ENCODE results near the gene HSPB6.

HSPB6 gene

DNA sequence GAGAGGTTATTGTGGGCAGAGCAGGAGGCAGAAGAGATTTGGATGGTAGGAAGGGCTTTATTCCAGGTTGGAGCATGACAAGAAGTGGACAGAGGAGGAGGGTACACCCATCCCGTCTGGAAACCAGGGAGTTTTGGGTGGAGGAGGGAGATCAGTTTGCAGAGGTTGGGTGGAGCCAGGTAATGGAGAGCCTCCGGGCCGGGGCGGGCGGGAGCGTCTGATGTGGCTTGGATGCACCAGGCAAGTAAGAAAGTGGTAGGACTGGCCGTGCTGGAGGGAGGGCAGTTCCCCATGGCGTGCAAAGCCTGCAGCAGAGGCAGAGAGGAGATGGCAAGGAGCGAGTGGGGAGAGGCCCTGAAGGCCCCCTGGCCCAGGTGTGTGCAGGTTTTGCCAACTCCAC lies 25.5 kb downstream of the HSPB6 start:
- H3F3A ChIP-seq (ENCODE audit: low read depth) = no peaks in the 10 kb centered on the region
- H3K4me3 ChIP-seq (ENCODE audit: low read length, poor library complexity, severe bottlenecking) = no peak overlapping the region
- no peaks in the 10 kb centered on the region for H3K27me3 ChIP-seq (ENCODE audit: insufficient read depth, low read length, poor library complexity, severe bottlenecking)
- no peaks in the 10 kb centered on the region for H3K9me2 ChIP-seq (replicated peaks; ENCODE audit: low read depth, low read length)
- no peak overlapping the region for H2AFZ ChIP-seq (ENCODE audit: low read length)
- no peaks in the 10 kb centered on the region for H3K4me1 ChIP-seq (ENCODE audit: insufficient read depth, low read length, poor library complexity, severe bottlenecking)
- no peak overlapping the region for H3K4me2 ChIP-seq (ENCODE audit: low read depth, low read length, poor library complexity, severe bottlenecking)
- no peak overlapping the region for H3K9ac ChIP-seq (ENCODE audit: low read depth, low read length, poor library complexity, severe bottlenecking)
- H3K79me2 ChIP-seq (ENCODE audit: insufficient read depth, low read length) = no peaks in the 10 kb centered on the region
- no peak for TF ChIP-seq EZH2phosphoT487 (IDR thresholded peaks at IDR 0.05; ENCODE audit: borderline replicate concordance)
- TF ChIP-seq, protein P1, sequence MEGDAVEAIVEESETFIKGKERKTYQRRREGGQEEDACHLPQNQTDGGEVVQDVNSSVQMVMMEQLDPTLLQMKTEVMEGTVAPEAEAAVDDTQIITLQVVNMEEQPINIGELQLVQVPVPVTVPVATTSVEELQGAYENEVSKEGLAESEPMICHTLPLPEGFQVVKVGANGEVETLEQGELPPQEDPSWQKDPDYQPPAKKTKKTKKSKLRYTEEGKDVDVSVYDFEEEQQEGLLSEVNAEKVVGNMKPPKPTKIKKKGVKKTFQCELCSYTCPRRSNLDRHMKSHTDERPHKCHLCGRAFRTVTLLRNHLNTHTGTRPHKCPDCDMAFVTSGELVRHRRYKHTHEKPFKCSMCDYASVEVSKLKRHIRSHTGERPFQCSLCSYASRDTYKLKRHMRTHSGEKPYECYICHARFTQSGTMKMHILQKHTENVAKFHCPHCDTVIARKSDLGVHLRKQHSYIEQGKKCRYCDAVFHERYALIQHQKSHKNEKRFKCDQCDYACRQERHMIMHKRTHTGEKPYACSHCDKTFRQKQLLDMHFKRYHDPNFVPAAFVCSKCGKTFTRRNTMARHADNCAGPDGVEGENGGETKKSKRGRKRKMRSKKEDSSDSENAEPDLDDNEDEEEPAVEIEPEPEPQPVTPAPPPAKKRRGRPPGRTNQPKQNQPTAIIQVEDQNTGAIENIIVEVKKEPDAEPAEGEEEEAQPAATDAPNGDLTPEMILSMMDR (conservative IDR thresholded peaks at IDR 0.05; ENCODE audit: low read length) = no peak
- peaks cover 47% of the 10 kb centered on the region; the same call in 1 of the 2 replicates for H3K36me3 ChIP-seq (ENCODE audit: insufficient read depth, low read length)
- H3K9me3 ChIP-seq (ENCODE audit: insufficient read depth, low read depth, low read length) = no peaks in the 10 kb centered on the region
- H4K20me1 ChIP-seq (ENCODE audit: insufficient read depth, low read length, poor library complexity, severe bottlenecking) = no peaks in the 10 kb centered on the region

DNA sequence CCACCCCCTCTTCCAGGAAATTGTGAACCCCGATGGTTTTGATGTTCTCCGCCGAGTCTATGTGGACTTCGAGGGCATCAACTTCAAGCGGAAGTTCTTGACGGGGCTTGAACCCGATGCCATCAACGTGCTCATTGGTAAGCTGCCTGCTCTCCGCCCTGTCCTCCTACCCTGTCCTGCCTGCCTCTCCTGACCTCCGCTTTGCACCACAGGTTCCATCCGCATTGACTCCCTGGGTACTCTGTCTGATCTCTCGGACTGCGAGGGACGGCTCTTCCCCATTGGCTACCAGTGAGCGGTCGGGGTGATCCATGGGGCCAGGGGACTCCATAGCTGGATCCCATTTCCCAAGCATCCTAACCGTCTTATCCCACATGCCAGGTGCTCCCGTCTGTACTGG lies 26.5 kb downstream of the HSPB6 start:
- Histone ChIP-seq H2AFZ (ENCODE audit: low read length) (no peak overlapping the region), H3K36me3 (ENCODE audit: insufficient read depth, low read length) (peaks cover 56% of the 10 kb centered on the region; the same call in 1 of the 2 replicates), H3K4me3 (ENCODE audit: low read length, poor library complexity, severe bottlenecking) (no peak overlapping the region), H3K9me3 (ENCODE audit: insufficient read depth, low read depth, low read length) (no peaks in the 10 kb centered on the region), H3K9ac (ENCODE audit: low read depth, low read length, poor library complexity, severe bottlenecking) (no peak overlapping the region), H3K4me1 (ENCODE audit: insufficient read depth, low read length, poor library complexity, severe bottlenecking) (no peaks in the 10 kb centered on the region), H3K9me2 (replicated peaks; ENCODE audit: low read depth, low read length) (no peaks in the 10 kb centered on the region), H3K4me2 (ENCODE audit: low read depth, low read length, poor library complexity, severe bottlenecking) (no peak overlapping the region), H4K20me1 (ENCODE audit: insufficient read depth, low read length, poor library complexity, severe bottlenecking) (no peaks in the 10 kb centered on the region), H3F3A (ENCODE audit: low read depth) (no peaks in the 10 kb centered on the region), H3K27me3 (ENCODE audit: insufficient read depth, low read length, poor library complexity, severe bottlenecking) (no peaks in the 10 kb centered on the region), H3K79me2 (ENCODE audit: insufficient read depth, low read length) (no peaks in the 10 kb centered on the region)
- TF ChIP-seq, protein P1 (conservative IDR thresholded peaks at IDR 0.05; ENCODE audit: low read length) = no peak

DNA sequence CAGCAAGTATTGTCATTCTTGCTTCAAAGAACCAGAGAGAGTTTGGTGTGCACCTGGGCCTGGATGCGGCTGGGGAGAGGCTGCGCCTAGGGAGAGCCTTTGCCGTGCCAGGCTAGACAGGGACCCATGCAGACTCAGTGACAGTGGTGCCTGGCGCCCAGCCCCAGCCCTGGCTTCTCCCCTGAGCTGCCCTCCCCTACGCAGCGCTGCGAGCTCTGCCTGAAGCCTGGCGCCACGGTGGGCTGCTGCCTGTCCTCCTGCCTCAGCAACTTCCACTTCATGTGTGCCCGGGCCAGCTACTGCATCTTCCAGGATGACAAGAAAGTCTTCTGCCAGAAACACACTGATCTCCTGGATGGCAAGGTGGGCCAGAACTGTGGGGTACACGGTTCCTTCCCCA lies 27.1 kb downstream of the HSPB6 start:
- H3K4me1 ChIP-seq (ENCODE audit: insufficient read depth, low read length, poor library complexity, severe bottlenecking) = no peaks in the 10 kb centered on the region
- no peak overlapping the region for H3K4me3 ChIP-seq (ENCODE audit: low read length, poor library complexity, severe bottlenecking)
- H3K9me3 ChIP-seq (ENCODE audit: insufficient read depth, low read depth, low read length) = no peaks in the 10 kb centered on the region
- H3F3A ChIP-seq (ENCODE audit: low read depth) = no peaks in the 10 kb centered on the region
- no peaks in the 10 kb centered on the region for H3K9me2 ChIP-seq (replicated peaks; ENCODE audit: low read depth, low read length)
- no peaks in the 10 kb centered on the region for H3K27me3 ChIP-seq (ENCODE audit: insufficient read depth, low read length, poor library complexity, severe bottlenecking)
- no peak overlapping the region for H3K9ac ChIP-seq (ENCODE audit: low read depth, low read length, poor library complexity, severe bottlenecking)
- peaks cover 62% of the 10 kb centered on the region; the same call in 1 of the 2 replicates for H3K36me3 ChIP-seq (ENCODE audit: insufficient read depth, low read length)
- H4K20me1 ChIP-seq (ENCODE audit: insufficient read depth, low read length, poor library complexity, severe bottlenecking) = no peaks in the 10 kb centered on the region
- no peak overlapping the region for H3K4me2 ChIP-seq (ENCODE audit: low read depth, low read length, poor library complexity, severe bottlenecking)
- no peak overlapping the region for H2AFZ ChIP-seq (ENCODE audit: low read length)
- TF ChIP-seq, protein P1 (conservative IDR thresholded peaks at IDR 0.05; ENCODE audit: low read length) = no peak
- TF ChIP-seq EZH2phosphoT487 (IDR thresholded peaks at IDR 0.05; ENCODE audit: borderline replicate concordance) = no peak
- H3K79me2 ChIP-seq (ENCODE audit: insufficient read depth, low read length) = no peaks in the 10 kb centered on the region
